Gastroesophageal sphincter (tissue), 3 donors: Measurements from ENCODE around the gene DIP2C.

ENCODE experiments used
- CTCF ChIP-seq, 4 experiments: fragments of 200-600 bp in 2 of 4; fragments of 450-650 bp in 2 of 4; sonication (generic) in 1 of 4; IDR thresholded peaks; one replicate each; pipeline ENCODE4 v1.5.1; 2017 to 2019; ENCODE audit warnings: antibody characterized with exemption in 4 of 4, mild to moderate bottlenecking in 2 of 4, moderate library complexity in 2 of 4
- EP300 ChIP-seq: sonication (generic); formaldehyde crosslinking; IDR thresholded peaks from one replicate; pipeline ENCODE4 v1.6.1; 2017; ENCODE audit warnings: antibody characterized with exemption, mild to moderate bottlenecking

GRCh38 chr10:369684-370448, 319.6 kb downstream of the DIP2C start:
- TF ChIP-seq CTCF (IDR thresholded peaks at IDR 0.05) (no peak), EP300 (no peak)
